ENCODE results near the gene TNFSF13.

The TNFSF13 gene

DNA sequence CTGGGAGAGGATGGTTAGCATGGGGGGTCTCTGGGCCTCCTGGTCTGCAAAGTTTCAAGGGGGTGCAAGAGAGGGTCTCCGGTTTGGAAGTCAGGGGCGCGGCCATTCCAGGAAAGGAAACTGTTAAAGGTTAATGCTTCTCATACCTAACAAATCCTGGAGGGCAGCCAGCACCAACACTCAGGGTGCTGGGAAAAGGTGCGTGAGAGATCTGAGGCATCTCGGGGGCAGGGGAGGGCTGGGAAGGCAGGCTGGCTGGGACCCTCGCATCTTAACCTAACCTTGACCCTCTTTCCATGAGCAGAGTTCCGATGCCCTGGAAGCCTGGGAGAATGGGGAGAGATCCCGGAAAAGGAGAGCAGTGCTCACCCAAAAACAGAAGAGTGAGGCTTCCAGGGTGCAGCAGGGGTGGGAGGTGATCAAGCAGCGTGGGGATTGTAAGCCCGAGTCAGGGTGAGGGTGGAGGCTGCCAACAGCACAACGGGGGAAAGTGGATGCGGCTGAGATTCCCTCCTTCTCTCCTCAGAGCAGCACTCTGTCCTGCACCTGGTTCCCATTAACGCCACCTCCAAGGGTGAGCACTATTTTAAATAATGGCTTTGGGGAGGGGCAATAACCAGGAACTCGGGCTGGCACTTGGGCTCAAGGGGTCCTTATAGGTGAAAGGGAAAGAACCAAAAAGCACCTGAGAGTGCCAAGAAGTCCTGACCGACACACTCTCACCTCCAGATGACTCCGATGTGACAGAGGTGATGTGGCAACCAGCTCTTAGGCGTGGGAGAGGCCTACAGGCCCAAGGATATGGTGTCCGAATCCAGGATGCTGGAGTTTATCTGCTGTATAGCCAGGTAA, 996 bp downstream of the TNFSF13 start:
- TF ChIP-seq, protein P1, sequence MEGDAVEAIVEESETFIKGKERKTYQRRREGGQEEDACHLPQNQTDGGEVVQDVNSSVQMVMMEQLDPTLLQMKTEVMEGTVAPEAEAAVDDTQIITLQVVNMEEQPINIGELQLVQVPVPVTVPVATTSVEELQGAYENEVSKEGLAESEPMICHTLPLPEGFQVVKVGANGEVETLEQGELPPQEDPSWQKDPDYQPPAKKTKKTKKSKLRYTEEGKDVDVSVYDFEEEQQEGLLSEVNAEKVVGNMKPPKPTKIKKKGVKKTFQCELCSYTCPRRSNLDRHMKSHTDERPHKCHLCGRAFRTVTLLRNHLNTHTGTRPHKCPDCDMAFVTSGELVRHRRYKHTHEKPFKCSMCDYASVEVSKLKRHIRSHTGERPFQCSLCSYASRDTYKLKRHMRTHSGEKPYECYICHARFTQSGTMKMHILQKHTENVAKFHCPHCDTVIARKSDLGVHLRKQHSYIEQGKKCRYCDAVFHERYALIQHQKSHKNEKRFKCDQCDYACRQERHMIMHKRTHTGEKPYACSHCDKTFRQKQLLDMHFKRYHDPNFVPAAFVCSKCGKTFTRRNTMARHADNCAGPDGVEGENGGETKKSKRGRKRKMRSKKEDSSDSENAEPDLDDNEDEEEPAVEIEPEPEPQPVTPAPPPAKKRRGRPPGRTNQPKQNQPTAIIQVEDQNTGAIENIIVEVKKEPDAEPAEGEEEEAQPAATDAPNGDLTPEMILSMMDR (IDR thresholded peaks at IDR 0.05; ENCODE audit: low read depth, low read length): no peak
- no peak overlapping the region for H3K4me3 ChIP-seq (ENCODE audit: low read depth, low read length)

DNA sequence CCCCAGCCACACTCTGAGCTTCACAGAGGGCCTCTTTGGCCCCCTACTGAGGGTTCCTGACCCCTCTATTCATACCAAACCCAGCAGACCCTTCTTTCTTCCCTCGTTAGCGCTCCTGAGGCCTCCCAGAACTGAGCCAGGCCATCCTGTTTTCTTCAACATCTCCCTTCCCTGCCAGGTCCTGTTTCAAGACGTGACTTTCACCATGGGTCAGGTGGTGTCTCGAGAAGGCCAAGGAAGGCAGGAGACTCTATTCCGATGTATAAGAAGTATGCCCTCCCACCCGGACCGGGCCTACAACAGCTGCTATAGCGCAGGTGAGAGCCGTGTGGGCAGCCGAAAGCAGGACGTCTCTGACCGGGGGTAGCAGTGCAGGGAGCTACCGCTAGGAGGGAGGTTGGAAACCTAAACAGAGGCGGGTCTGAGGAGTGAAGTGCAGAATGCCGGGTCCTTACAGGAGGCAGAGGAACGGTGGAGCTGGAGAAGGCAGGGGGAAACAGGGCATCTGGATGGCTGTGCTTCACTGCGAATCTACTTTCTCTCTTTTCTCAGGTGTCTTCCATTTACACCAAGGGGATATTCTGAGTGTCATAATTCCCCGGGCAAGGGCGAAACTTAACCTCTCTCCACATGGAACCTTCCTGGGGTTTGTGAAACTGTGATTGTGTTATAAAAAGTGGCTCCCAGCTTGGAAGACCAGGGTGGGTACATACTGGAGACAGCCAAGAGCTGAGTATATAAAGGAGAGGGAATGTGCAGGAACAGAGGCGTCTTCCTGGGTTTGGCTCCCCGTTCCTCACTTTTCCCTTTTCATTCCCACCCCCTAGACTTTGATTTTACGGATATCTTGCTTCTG, 1.9 kb downstream of the TNFSF13 start:
- H3K4me3 ChIP-seq (ENCODE audit: low read depth, low read length): peak overlapping the region; percentile 79
- TF ChIP-seq, protein P1 (IDR thresholded peaks at IDR 0.05; ENCODE audit: low read depth, low read length): peak; percentile 80

DNA sequence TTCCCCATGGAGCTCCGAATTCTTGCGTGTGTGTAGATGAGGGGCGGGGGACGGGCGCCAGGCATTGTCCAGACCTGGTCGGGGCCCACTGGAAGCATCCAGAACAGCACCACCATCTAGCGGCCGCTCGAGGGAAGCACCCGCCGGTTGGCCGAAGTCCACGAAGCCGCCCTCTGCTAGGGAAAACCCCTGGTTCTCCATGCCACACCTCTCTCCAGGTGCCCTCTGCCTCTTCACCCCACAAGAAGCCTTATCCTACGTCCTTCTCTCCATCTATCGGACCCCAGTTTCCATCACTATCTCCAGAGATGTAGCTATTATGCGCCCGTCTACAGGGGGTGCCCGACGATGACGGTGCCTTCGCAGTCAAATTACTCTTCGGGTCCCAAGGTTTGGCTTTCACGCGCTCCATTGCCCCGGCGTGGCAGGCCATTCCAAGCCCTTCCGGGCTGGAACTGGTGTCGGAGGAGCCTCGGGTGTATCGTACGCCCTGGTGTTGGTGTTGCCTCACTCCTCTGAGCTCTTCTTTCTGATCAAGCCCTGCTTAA, 2.6 kb downstream of the TNFSF13 start:
- peak overlapping the region; percentile 79 for H3K4me3 ChIP-seq (ENCODE audit: low read depth, low read length)
- TF ChIP-seq, protein P1 (IDR thresholded peaks at IDR 0.05; ENCODE audit: low read depth, low read length): peak; percentile 73

DNA sequence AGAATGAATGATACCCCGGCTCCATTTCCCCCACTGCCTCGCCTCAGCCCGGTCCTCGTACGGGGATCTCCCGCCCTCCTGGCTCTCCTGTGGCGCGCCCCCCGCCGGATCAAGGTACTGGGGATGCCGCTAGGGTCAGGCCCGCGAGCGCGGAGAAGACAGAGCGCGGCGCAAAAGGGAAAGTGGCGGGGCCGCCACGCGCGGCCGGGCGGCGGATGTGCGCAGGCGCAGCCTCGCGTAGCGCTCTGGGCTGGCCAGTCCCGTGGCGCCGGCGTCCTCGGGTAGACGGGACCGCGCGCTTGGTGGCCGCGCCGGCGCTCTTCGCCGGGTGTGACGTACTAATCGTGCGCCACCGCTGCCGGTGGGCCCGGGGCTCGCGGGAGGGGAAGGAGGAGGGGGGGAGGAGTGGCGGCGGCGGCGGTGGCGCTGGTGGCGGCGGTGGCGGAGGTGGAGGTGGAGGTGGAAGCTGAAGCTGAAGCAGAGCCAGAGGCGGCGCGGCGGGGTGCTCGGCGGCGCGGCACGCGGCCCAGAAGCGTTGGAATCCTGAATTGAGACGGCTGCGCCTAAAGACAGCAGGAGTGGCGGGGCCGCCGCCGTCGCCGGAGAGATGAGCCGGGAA, 3.1 kb downstream of the TNFSF13 start, which contains the start of gene SENP3:
SENP3 (plus strand) TSS at position 331 of the 619 bp plus-strand sequence. CDS start 1,158 bp downstream, outside the sequence.
- TF ChIP-seq, protein P1 (IDR thresholded peaks at IDR 0.05; ENCODE audit: low read depth, low read length): no peak
- H3K4me3 ChIP-seq (ENCODE audit: low read depth, low read length): peak within 1 kb of the TSS; percentile 79

DNA sequence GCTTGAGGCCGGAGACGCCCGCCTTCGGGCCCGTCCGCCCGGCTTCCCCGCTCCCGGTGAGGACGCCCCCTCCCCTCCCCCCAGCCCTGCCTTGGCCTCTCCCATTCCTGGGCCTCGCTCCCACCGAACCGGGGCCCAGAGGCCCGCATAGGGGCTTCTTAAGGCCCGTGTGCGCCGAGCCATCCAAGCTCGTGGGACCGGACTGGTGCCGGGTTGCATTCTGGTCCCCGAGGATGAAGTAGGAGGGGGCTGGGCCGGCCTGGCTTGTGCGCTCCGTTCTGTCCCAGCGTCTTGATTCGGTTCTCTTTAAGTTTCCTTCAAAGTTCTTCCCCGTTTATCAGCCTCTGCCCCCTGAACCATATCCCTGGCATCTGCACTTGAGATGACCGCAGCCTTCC, 3.7 kb downstream of the TNFSF13 start:
- peak overlapping the region; percentile 79 for H3K4me3 ChIP-seq (ENCODE audit: low read depth, low read length)

DNA sequence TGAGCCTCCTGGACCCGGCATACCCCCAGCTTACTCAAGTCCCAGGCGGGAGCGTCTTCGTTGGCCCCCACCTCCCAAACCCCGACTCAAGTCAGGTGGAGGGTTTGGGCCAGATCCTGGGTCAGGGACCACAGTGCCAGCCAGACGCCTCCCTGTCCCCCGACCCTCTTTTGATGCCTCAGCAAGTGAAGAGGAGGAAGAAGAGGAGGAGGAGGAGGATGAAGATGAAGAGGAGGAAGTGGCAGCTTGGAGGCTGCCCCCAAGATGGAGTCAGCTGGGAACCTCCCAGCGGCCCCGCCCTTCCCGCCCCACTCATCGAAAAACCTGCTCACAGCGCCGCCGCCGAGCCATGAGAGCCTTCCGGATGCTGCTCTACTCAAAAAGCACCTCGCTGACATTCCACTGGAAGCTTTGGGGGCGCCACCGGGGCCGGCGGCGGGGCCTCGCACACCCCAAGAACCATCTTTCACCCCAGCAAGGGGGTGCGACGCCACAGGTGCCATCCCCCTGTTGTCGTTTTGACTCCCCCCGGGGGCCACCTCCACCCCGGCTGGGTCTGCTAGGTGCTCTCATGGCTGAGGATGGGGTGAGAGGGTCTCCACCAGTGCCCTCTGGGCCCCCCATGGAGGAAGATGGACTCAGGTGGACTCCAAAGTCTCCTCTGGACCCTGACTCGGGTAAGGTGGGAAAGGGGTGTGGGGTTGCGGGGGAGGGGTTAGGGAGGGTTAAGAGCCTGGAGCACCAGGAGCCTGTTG, 4.7 kb downstream of the TNFSF13 start:
- peak overlapping the region; percentile 79 for H3K4me3 ChIP-seq (ENCODE audit: low read depth, low read length)
- TF ChIP-seq, protein P1 (IDR thresholded peaks at IDR 0.05; ENCODE audit: low read depth, low read length): no peak

More for the DNA sequence above, 3.7 kb downstream of the TNFSF13 start:
- TF ChIP-seq, protein P1 (IDR thresholded peaks at IDR 0.05; ENCODE audit: low read depth, low read length): no peak
